BE2C (cell line): ENCODE results near the gene LEMD1.

Experiments
- DNase-seq: peaks from one replicate; pipeline ENCODE4 v3.0.0-alpha.2; 2020
- H3K27me3 ChIP-seq: fragments of 250-450 bp; sonication (Bioruptor Pico); 2 replicates; pipeline ENCODE4 v1.5.1; 2020; ENCODE audit warnings: mild to moderate bottlenecking
- H3K36me3 ChIP-seq: fragments of 250-450 bp; sonication (Bioruptor Pico); 2 replicates; pipeline ENCODE4 v1.5.1; 2020; ENCODE audit warnings: mild to moderate bottlenecking
- H3K4me1 ChIP-seq: fragments of 250-450 bp; sonication (Bioruptor Pico); 2 replicates; pipeline ENCODE4 v1.5.1; 2020
- H3K4me3 ChIP-seq: 2 replicates; pipeline ENCODE4 v1.5.1; 2011; ENCODE audit warnings: low read depth, low read length
- H3K9me3 ChIP-seq: fragments of 250-450 bp; sonication (Bioruptor Pico); 2 replicates; pipeline ENCODE4 v1.5.1; 2020
- TF ChIP-seq, protein P1 (sequence below): IDR thresholded peaks from 2 replicates; pipeline ENCODE4 v1.5.1; 2012; ENCODE audit warnings: mild to moderate bottlenecking, low read depth, low read length

Gene LEMD1

DNA sequence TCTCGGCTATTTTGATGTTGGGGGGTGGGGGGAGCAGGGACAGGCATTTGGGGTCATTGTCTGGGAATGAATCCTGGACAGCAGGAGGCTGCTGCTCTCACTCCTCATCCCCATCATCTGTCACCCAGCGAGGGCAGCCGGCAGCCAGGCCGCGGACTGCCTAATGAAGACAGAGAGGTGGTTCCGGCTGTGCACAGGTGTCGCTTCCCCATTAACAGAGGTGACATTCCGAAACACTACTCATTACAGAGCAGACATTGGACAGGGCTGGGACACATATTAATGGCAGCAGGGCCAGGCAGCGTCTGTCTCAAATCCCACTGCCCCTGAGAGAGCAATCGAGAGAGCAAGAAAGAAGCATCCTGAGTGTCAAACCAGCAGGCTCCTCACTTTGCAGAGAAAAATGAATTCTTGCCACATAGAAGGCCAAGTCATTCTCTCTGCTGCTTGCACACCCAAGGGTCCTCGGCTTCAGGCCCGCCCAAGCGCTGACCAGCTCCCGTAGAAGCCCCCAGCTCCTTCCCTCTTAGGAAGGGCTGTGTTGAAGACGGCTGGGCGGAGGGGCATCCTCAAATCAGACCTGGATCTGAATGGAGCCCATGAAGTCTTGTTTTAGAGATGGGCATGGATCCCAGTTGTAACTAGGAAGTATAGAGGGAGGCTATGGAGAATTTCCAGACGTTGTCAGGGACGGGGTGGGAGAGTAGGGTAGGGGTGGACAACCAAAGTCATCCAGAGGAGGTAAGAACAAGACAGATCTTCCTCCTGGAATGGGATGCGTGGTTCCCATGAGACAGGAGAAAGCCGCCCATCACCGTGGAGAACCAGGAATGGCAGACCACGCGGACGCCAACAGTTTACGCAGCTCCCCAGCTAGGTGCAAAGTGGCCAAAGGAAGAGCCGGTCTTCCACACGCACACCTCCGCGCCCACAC, 8.2 kb upstream of the LEMD1 start:
- H3K36me3 ChIP-seq = no peaks in the 10 kb centered on the region
- peaks cover 3% of the 10 kb centered on the region; the same call in 1 of the 2 replicates for H3K4me1 ChIP-seq
- DNase-seq = no peak
- H3K4me3 ChIP-seq = no peak overlapping the region
- TF ChIP-seq, protein P1, sequence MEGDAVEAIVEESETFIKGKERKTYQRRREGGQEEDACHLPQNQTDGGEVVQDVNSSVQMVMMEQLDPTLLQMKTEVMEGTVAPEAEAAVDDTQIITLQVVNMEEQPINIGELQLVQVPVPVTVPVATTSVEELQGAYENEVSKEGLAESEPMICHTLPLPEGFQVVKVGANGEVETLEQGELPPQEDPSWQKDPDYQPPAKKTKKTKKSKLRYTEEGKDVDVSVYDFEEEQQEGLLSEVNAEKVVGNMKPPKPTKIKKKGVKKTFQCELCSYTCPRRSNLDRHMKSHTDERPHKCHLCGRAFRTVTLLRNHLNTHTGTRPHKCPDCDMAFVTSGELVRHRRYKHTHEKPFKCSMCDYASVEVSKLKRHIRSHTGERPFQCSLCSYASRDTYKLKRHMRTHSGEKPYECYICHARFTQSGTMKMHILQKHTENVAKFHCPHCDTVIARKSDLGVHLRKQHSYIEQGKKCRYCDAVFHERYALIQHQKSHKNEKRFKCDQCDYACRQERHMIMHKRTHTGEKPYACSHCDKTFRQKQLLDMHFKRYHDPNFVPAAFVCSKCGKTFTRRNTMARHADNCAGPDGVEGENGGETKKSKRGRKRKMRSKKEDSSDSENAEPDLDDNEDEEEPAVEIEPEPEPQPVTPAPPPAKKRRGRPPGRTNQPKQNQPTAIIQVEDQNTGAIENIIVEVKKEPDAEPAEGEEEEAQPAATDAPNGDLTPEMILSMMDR = no peak
- H3K9me3 ChIP-seq = no peaks in the 10 kb centered on the region
- no peaks in the 10 kb centered on the region for H3K27me3 ChIP-seq

GRCh38 chr1:205424901-205425600, 3.2 kb upstream of the LEMD1 start:
- no peaks in the 10 kb centered on the region for H3K36me3 ChIP-seq
- H3K4me3 ChIP-seq = no peak overlapping the region
- TF ChIP-seq, protein P1 = no peak
- no peaks in the 10 kb centered on the region for H3K9me3 ChIP-seq
- peaks cover 3% of the 10 kb centered on the region for H3K4me1 ChIP-seq
- DNase-seq = no peak
- H3K27me3 ChIP-seq = no peaks in the 10 kb centered on the region; the same call in 1 of the 2 replicates

- Histone ChIP-seq H3K27me3 (no peaks in the 10 kb centered on the region; the same call in 1 of the 2 replicates), H3K9me3 (no peaks in the 10 kb centered on the region), H3K36me3 (no peaks in the 10 kb centered on the region), H3K4me1 (peaks cover 3% of the 10 kb centered on the region), H3K4me3 (no peak overlapping the region)
- DNase-seq = no peak
- TF ChIP-seq, protein P1 = no peak
Measured at GRCh38 chr1:205423814-205424399, 2.1 kb upstream of the LEMD1 start.

DNA sequence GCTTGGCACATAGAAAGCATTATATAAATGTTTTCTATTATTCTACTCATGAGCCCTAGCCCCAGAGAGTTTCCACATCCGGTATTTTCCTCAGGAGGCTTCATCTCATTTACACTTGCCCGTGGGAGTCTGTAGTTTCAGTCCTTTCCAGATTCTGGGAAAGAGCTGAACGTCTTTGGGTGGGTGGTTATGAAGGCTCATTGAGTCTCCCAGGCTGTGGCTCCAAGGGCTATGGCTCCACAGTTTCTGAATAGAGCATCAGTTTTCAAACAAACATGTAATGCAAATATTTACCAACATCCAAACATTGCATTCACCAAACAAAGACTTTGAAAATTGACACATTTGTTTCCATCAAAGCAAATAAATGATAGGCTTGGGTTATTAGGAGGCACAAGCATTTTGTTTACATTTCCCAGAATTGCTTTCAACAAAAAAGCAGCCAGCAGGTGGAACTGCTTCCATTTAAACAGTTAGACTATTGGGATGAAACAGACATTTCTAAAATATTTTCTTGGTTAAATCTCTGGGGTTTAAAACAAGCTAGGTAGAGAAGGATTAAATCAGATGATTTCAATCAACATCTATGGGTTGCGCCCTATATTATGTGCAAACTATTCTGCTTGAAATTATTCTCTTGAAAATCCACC, 1.3 kb upstream of the LEMD1 start:
- Histone ChIP-seq H3K36me3 (no peaks in the 10 kb centered on the region), H3K4me3 (no peak overlapping the region), H3K4me1 (no peaks in the 10 kb centered on the region; the same call in 1 of the 2 replicates), H3K27me3 (no peaks in the 10 kb centered on the region; the same call in 1 of the 2 replicates), H3K9me3 (no peaks in the 10 kb centered on the region)
- DNase-seq = no peak
- TF ChIP-seq, protein P1 = peak; percentile 5; the same call in 1 of the 2 replicates

DNA sequence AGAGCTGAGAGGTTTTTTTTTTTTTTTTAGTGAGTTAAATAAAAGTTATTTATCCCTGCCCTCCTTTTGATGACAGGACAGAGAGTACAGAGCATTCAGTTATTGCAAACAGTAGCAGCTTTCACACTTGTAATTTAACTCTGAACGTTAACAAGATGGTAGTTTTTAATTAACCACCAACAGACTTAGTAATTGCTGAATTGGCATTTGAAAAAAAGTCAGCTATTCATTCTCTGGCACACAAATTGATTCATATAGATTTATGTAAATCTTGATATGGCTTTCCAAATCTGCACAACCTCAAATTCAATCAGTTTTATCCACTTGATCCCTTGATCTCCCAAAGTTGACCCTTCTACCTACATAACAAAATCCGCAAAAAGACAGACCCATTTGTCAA, 918 bp downstream of the LEMD1 start:
- no peaks in the 10 kb centered on the region for H3K36me3 ChIP-seq
- no peaks in the 10 kb centered on the region; the same call in 1 of the 2 replicates for H3K4me1 ChIP-seq
- no peaks in the 10 kb centered on the region; the same call in 1 of the 2 replicates for H3K27me3 ChIP-seq
- TF ChIP-seq, protein P1 = no peak
- no peak for DNase-seq
- H3K4me3 ChIP-seq = no peak overlapping the region
- no peaks in the 10 kb centered on the region for H3K9me3 ChIP-seq
